Measurements from ENCODE around the gene SMIM9. TPM values are rescaled to one million over a fixed set of nuclear protein-coding genes. Genes with fewer than 3 reads are reported as not detected.
"Not testable (repeated sequence)": the region's sequence is repeated elsewhere in the genome, so short reads cannot be mapped to it uniquely, and the experiment has no call there.

The SMIM9 gene
- total RNA-seq, 2 donors from 2014 or later, result not detected

- intact Hi-C loops (cut with DNase I); DNase-seq (ENCODE audit: low spot score): not testable (repeated sequence)
Measured at GRCh38 chrX:154817048-154817618, 17.3 kb downstream of the SMIM9 start.

DNA sequence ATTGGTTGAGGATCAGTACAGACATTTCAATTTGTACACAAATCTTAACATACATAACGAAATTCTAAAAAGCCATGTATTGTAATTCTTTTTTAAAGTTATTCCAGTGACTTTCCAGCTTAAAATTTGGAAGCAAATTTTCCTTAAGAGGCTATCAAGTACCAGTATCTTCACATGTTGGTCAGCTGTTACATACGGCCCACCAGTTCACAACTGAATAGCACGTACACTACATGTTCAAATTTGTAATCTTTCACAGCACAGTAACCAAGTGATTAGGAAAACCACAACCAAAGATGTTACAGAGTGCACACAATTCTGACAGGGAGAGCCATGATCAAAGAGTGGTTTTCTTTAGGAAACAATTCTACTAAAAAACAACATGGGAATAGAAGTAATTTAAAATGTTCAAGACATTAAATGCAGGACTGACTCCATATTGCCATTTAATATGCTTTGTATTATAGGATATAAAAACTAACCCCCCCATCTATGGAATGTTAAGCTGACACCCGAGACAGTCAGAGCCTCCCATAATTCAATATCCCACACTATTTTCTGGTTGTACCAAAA is 18.1 kb downstream of the SMIM9 start:
- intact Hi-C loops (cut with DNase I); DNase-seq (ENCODE audit: low spot score): not testable (repeated sequence)

- intact Hi-C loops (cut with DNase I), result no loop called here
- DNase-seq (ENCODE audit: low spot score), result no peak
Measured at GRCh38 chrX:154815274-154815818, 19.1 kb downstream of the SMIM9 start.

DNA sequence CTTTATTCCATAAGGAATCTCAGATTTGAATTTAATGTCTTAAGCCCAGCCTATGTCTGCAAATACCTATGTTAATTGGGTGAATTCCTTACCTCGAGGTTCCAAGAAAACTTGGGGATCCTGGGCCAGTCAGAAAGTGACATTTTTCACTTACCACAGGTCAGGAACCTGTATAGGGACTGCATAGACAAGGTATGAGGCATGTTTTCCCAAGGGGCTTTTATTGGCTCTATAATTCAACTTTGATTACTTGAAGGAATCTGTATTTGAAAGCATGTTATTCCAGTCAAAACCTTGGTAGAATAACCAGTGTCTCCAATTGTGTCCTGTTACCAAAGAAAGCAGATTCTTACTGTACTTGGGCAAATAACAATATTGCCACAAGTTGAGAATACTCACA is 20.7 kb downstream of the SMIM9 start:
- intact Hi-C loops (cut with DNase I), result no loop called here
- no peak for DNase-seq (ENCODE audit: low spot score)

DNA sequence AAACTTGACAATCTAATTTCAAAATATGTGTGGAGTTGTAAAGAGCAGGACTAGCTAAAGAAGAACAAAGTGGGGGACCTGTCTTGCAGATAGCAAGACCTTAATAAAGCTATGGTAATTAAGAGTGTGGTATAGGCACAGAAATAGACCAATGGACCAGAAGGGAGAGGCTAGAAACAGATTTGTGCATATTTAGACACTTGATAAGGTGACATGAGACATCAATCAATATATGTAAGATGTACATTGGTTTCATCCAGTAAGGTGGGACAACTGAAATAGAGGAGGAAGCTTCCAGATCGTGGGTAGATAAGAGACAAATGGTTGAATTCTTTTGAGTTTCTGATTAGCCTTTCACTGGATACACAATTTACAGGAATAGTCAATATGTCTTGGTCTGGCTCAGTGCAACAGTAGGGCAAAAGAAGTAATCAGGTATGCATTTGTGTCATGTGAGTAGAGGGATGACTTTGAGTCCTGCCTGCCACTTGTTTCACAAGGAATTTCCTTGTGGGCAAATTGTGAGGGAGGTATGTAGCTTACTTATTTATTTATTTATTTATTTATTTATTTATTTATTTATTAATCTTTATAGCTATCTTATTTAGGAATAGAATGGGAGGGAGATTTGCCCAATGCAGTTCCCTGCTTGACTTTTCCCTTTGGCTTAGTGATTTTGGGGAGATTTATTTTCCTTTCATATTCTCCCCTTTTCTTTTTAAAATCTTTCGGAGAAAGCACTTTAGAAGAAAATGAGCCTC is 21.9 kb downstream of the SMIM9 start:
- DNase-seq (ENCODE audit: low spot score), result no peak
- intact Hi-C loops (cut with DNase I), result no loop called here

- no peak for DNase-seq (ENCODE audit: low spot score)
- intact Hi-C loops (cut with DNase I), result no loop called here
Measured at GRCh38 chrX:154809939-154810665, 24.4 kb downstream of the SMIM9 start.

DNA sequence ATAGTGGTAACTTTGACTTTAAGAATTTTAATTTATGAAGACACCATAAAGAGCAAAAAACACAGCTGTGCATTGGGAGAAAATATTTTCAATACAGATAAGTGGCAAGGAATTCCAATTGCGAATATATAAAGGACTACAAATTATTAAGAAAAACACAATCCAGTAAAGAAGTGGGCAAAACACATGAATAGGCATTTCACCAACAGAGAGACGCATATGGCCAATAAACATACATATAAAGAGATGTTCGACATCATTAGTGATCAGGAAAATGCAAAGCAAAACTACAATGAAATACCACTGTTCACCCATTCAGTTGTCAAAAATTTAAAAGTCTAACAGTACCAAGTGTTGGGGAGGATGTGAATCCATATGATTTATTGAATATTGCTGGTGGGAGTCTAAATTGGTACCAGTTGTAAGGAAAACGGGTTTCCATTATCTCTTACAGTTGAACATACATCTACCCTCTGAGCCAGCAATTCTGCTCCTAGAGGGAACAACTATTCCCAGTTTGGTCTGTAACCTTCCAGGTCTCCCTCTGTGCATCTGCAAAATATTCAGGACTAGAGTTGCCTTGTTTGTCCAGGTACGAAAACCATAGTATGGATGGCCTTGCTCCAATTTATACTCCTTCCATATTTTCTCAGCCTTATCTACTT is 27.5 kb downstream of the SMIM9 start:
- DNase-seq (ENCODE audit: low spot score), result no peak
- intact Hi-C loops (cut with DNase I), result no loop called here

DNA sequence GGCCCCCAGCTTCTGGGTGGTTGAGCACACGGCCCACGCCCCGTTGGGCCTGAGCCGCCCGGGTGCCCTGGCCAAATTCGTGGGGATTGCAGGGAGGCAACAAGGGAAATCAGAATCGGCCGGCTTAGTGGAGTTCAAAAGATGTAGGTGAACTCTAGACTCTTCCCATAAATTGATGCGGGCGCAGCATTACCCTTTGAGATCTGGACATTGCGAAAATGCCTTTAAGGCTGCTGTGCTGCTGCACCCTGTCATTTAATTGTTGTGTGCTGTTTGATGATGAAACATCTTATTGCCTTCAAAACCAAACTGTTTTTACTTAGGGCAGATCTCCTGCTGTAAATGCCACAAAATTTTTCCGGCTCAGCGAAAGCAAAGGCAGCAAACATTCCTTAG is 28.8 kb downstream of the SMIM9 start:
- no peak for DNase-seq (ENCODE audit: low spot score)
- intact Hi-C loops (cut with DNase I), result no loop called here

- intact Hi-C loops (cut with DNase I), result no loop called here
- DNase-seq (ENCODE audit: low spot score), result peak; percentile 93
Measured at GRCh38 chrX:154804957-154805695, 29.3 kb downstream of the SMIM9 start, which contains the start of gene MPP1. MPP1 (minus strand) TSS chrX:154805485; CDS start chrX:154805373, 112 bp downstream.

DNA sequence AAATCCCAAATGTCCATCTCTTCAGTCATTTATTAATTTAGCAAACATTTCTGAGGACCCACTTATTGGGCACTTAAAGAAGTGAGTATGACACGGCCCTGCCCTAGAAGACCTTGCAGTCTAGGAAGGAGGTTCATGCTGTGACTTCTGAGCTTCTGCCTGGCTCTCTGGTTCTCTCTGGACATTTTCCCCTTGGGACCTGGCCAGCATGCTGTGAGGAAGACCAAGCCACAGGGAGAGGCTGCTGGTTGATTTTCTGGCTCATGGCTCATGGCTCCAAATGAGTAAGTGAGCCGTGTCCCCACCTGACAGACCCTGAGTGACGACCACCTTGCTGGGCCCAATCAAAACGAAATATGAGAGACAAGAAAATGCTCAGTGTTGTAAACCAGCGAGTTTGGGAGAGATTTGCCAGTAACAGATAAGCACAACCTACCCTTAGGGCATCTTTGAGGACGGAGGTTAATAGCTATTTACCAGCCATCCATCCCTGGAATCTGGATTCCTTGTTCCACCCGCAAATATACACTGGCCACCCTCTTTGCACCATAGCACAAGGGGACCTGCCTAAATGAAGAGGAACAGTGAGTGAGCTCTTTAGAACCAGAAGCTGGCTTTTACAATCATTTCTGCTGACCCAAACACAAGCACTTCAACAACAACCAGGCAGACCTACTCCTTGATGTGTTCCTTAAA is 30.1 kb downstream of the SMIM9 start:
- DNase-seq (ENCODE audit: low spot score), result no peak
- intact Hi-C loops (cut with DNase I), result no loop called here

GRCh38 chrX:154802947-154803346 is 31.5 kb downstream of the SMIM9 start:
- no peak for DNase-seq (ENCODE audit: low spot score)
- intact Hi-C loops (cut with DNase I), result no loop called here

DNA sequence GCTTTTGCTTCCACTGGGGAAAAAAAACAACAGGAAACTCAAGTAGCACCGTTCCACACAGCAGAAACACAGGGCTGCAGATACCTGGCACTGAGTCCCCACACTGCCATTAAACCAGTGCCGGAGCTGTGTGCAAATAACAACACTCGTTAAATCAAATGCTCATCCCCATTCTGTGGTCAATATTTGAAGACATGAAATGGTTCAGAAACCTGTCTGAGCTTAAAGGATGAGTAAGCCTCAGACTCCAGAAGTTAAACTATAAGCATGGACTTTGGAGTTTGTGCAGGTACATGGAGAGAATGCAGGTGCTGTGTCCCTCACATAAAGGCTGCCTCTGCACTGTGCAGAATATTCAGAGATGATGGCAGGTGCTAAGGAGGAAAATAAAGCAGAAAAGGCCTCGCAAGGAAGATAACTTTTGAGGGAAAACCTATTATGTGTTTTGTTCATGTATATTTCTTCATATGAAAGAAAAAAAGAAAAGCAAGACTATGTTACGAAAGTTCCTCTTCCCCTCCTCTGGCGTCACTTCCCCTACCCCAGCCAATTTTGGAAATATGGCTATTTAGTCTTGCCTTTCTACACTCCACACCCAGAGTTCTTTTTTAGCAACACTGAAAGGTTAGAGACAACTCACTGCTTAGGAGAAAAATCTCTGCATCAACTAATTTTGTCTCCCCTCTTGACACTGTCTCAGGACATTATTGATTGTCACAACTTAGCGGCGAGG is 33.8 kb downstream of the SMIM9 start:
- no peak for DNase-seq (ENCODE audit: low spot score)
- intact Hi-C loops (cut with DNase I), result no loop called here

DNA sequence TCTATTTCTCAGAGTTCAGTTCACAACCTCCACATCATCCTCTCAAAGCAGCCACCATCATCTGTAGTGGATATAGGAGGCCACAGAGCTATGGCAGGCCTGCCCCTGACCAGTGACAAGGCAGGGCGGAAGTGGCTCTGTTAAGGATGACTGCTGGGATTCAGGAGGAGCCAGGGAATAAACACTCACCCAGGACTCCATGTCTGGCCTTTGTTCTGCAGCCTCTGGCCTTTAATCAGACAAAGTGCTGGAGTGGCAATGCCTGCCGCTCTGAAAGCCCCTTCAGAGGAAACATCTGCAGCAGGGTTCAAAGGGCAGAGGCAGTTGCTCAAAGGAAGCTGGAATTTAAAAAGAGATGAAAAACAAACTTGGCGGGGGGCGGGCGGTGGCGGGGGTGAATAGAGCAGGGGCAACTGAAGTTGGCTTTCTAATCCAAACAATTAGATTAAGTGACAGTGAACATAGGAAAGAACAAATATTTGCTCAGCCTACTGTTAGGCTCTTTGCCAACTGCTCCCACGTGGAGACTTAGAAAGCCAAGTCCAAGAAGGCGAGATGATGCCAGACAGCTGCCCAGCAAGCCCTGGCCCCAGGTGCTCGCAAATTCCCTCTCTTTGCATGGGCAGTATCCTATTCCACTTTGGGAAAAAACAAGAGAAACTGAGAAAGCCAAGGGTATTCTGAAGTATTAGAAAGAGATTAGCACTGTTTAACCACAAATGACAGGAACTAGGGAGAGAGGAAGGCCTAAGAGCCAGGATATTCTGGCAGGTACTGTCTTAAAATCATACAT is 34.7 kb downstream of the SMIM9 start:
- intact Hi-C loops (cut with DNase I), result no loop called here
- DNase-seq (ENCODE audit: low spot score), result no peak

- no peak for DNase-seq (ENCODE audit: low spot score)
- intact Hi-C loops (cut with DNase I), result no loop called here
Measured at GRCh38 chrX:154797006-154797405, 37.5 kb downstream of the SMIM9 start.

GRCh38 chrX:154795016-154795415 is 39.4 kb downstream of the SMIM9 start:
- intact Hi-C loops (cut with DNase I), result no loop called here
- DNase-seq (ENCODE audit: low spot score), result no peak

DNA sequence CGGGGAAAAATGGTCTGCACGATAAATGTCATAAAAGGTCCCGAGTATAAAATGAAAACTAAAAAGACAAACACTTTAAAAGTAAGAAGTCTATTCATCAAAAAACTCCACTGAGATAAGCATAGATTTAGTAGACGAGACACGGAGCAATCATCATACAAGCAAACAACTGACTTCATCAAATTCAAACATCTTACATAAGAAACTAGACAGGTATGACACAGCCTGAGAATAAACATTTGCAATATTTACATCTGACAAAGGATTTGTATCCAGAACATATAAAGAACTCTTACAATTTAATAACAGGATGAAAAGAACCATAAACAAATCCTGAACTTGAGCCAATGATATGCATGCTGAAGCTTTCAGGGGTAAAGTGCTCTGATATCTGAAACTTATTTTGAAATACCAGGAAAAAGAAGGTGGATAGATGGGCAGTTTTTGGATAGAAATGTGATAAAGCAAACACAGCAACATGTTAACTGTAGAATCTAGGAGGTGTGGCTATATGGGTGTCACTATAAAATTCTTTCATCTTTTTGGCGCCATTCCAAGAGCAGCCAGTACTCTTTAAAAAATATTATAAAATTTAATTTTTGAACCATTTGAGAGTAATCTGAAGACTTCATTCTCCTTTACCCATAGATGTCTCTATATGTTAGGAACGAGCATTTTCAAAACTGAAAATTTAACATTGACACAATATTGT is 41.2 kb downstream of the SMIM9 start:
- no peak for DNase-seq (ENCODE audit: low spot score)
- intact Hi-C loops (cut with DNase I), result no loop called here
